H1 (cell line): ENCODE measurements around the gene RPS27. TPM values are rescaled to one million over a fixed set of nuclear protein-coding genes. Genes with fewer than 3 reads are reported as not detected.

Experiments used
- CTCF ChIA-PET: fragments of 300-600 bp; sonication (Branson Sonifier 250); formaldehyde crosslinking; loops from one replicate; lab custom pipeline; 2021; ENCODE audit not compliant: partially characterized antibody; lab: Charles Lee
- POLR2A ChIA-PET: fragments of 300-600 bp; sonication (Branson Sonifier 250); formaldehyde crosslinking; loops from one replicate; lab custom pipeline; 2021; ENCODE audit warnings: inconsistent platforms; ENCODE audit not compliant: partially characterized antibody; lab: Charles Lee
- DNase-seq, 2 experiments: peaks; one replicate each; pipeline versions ENCODE4 v3.0.0 to v3.0.0-alpha.2; 2010 to 2022; ENCODE audit warnings: low spot score in 2 of 2, low read depth in 1 of 2, mixed read lengths in 1 of 2
- FAIRE-seq: peaks from 2 replicates; lab custom pipeline; 2011; peaks lifted over from hg19 to GRCh38; lab: Jason Lieb, UNC
- H2AFZ ChIP-seq: 2 replicates; pipeline ENCODE4 v1.8.1; 2012; ENCODE audit warnings: low read length, inconsistent platforms
- H2AK5ac ChIP-seq: 2 replicates; pipeline ENCODE4 v1.6.1; 2013; ENCODE audit warnings: low read depth, low read length
- H2BK120ac ChIP-seq: replicated peaks from 2 replicates; pipeline ENCODE3; 2013; ENCODE audit warnings: low read depth, low read length, inconsistent platforms
- H2BK12ac ChIP-seq: 2 replicates; pipeline ENCODE4 v1.6.1; 2013; ENCODE audit warnings: low read depth, low read length
- H2BK15ac ChIP-seq: 2 replicates; pipeline ENCODE4 v1.6.1; 2013; ENCODE audit warnings: low read length
- H2BK20ac ChIP-seq: 2 replicates; pipeline ENCODE4 v1.6.1; 2013; ENCODE audit warnings: low read length
- H2BK5ac ChIP-seq: 2 replicates; pipeline ENCODE4 v1.6.1; 2013; ENCODE audit warnings: low read depth, low read length
- H3K14ac ChIP-seq: 2 replicates; pipeline ENCODE4 v1.6.1; 2013; ENCODE audit warnings: inconsistent platforms; ENCODE audit not compliant: insufficient read length
- H3K18ac ChIP-seq: 2 replicates; pipeline ENCODE4 v1.6.1; 2013; ENCODE audit warnings: low read length; ENCODE audit errors: extremely low read depth
- H3K23ac ChIP-seq: 2 replicates; pipeline ENCODE4 v1.6.1; 2013; ENCODE audit warnings: inconsistent platforms; ENCODE audit not compliant: insufficient read length
- H3K23me2 ChIP-seq: 2 replicates; pipeline ENCODE4 v1.6.1; 2013; ENCODE audit warnings: low read depth, low read length
- H3K27ac ChIP-seq: 2 replicates; pipeline ENCODE4 v1.6.1; 2011; ENCODE audit warnings: low read depth, low read length, inconsistent platforms
- H3K27me3 ChIP-seq, 4 experiments: replicated peaks in 1 of 4; 1 replicate in 1 of 4; 2 replicates in 3 of 4; pipeline versions ENCODE4 v1.6.1 to v1.8.1; 2011 to 2013; ENCODE audit warnings: low read length in 3 of 4, mild to moderate bottlenecking in 3 of 4, inconsistent platforms in 2 of 4, mixed read lengths in 2 of 4, moderate library complexity in 1 of 4; ENCODE audit not compliant: control insufficient read depth in 3 of 4, insufficient read depth in 3 of 4; ENCODE audit errors: extremely low read depth in 1 of 4
- H3K36me3 ChIP-seq, 4 experiments: 2 replicates each; pipeline versions ENCODE4 v1.6.1 to v1.8.1; 2011 to 2013; ENCODE audit warnings: mild to moderate bottlenecking in 4 of 4, low read length in 3 of 4, moderate library complexity in 2 of 4, control low read depth in 1 of 4, inconsistent platforms in 1 of 4; ENCODE audit not compliant: insufficient read depth in 4 of 4, control insufficient read depth in 2 of 4
- H3K4ac ChIP-seq: replicated peaks from 2 replicates; pipeline ENCODE3; 2013; ENCODE audit warnings: low read length, low read depth, mixed read lengths, inconsistent platforms; ENCODE audit not compliant: insufficient read length
- H3K4me1 ChIP-seq, 4 experiments: replicated peaks in 1 of 4; 1 replicate in 1 of 4; 2 replicates in 3 of 4; pipeline versions ENCODE4 v1.6.1 to v1.8.1; 2011 to 2013; ENCODE audit warnings: low read length in 3 of 4, inconsistent platforms in 2 of 4, mixed read lengths in 1 of 4; ENCODE audit not compliant: insufficient read depth in 4 of 4, control insufficient read depth in 3 of 4
- H3K4me2 ChIP-seq, 2 experiments: 2 replicates each; pipeline versions ENCODE4 v1.6.1 to v1.8.1; 2011 to 2013; ENCODE audit warnings: low read depth in 2 of 2, low read length in 2 of 2, control low read depth in 1 of 2, inconsistent platforms in 1 of 2, mild to moderate bottlenecking in 1 of 2; ENCODE audit not compliant: insufficient read depth in 1 of 2
- H3K4me3 ChIP-seq, 4 experiments: fragments of 200-600, 300-600 bp in 1 of 4; sonication (generic), shearing (Covaris generic), sonication (Bioruptor Twin) in 1 of 4; 2 replicates each; pipeline versions ENCODE4 v1.5.1 to v1.8.1; 2011 to 2016; ENCODE audit warnings: low read length in 4 of 4, low read depth in 3 of 4, control low read depth in 2 of 4, inconsistent platforms in 2 of 4, mild to moderate bottlenecking in 2 of 4, mixed read lengths in 1 of 4, moderate library complexity in 1 of 4; ENCODE audit not compliant: insufficient read depth in 2 of 4; ENCODE audit errors: extremely low read depth in 1 of 4
- H3K56ac ChIP-seq: replicated peaks from 2 replicates; pipeline ENCODE3; 2013; ENCODE audit warnings: low read depth, mild to moderate bottlenecking, mixed read lengths, low read length, inconsistent platforms; ENCODE audit not compliant: insufficient read length
- H3K79me1 ChIP-seq: 2 replicates; pipeline ENCODE4 v1.6.1; 2013; ENCODE audit warnings: low read depth, low read length, control low read depth
- H3K79me2 ChIP-seq, 2 experiments: 2 replicates each; pipeline versions ENCODE4 v1.6.1 to v1.8.1; 2012 to 2013; ENCODE audit warnings: low read length in 2 of 2, mild to moderate bottlenecking in 2 of 2, inconsistent platforms in 1 of 2; ENCODE audit not compliant: insufficient read depth in 2 of 2, control insufficient read depth in 1 of 2
- H3K9ac ChIP-seq, 4 experiments: replicated peaks in 1 of 4; 1 replicate in 1 of 4; 2 replicates in 3 of 4; pipeline versions ENCODE4 v1.6.1 to v1.8.1; 2011 to 2013; ENCODE audit warnings: low read depth in 3 of 4, low read length in 3 of 4, control low read depth in 2 of 4, mild to moderate bottlenecking in 2 of 4, moderate library complexity in 2 of 4, inconsistent platforms in 1 of 4; ENCODE audit errors: extremely low read depth in 1 of 4
- H3K9me3 ChIP-seq, 2 experiments: 2 replicates each; pipeline versions ENCODE4 v1.6.1 to v1.8.1; 2012 to 2013; ENCODE audit warnings: mild to moderate bottlenecking in 2 of 2, moderate library complexity in 2 of 2, control low read depth in 1 of 2, inconsistent platforms in 1 of 2, low read depth in 1 of 2, low read length in 1 of 2, mixed read lengths in 1 of 2; ENCODE audit not compliant: insufficient read depth in 2 of 2
- H4K20me1 ChIP-seq, 2 experiments: replicated peaks in 1 of 2; 2 replicates each; pipeline versions ENCODE3 to v1.8.1; 2011 to 2013; ENCODE audit warnings: inconsistent platforms in 2 of 2, low read length in 2 of 2, mild to moderate bottlenecking in 1 of 2; ENCODE audit not compliant: insufficient read depth in 2 of 2, control insufficient read depth in 1 of 2
- H4K5ac ChIP-seq: 2 replicates; pipeline ENCODE4 v1.6.1; 2013; ENCODE audit warnings: low read length, low read depth, mixed read lengths, inconsistent platforms; ENCODE audit not compliant: insufficient read length
- H4K8ac ChIP-seq: 2 replicates; pipeline ENCODE4 v1.8.0; 2013; ENCODE audit warnings: mild to moderate bottlenecking, moderate library complexity, low read length, inconsistent platforms; ENCODE audit not compliant: insufficient read depth; ENCODE audit errors: extremely low read depth
- H4K91ac ChIP-seq: replicated peaks from 2 replicates; pipeline ENCODE3; 2013; ENCODE audit warnings: low read length, mixed read lengths, inconsistent platforms; ENCODE audit not compliant: insufficient read length
- BACH1 ChIP-seq: IDR thresholded peaks from 2 replicates; pipeline ENCODE4 v1.6.1; 2012; ENCODE audit warnings: low read length, improper control_type of control experiment
- CTBP2 ChIP-seq: IDR thresholded peaks from 2 replicates; pipeline ENCODE4 v1.7.0; 2011; ENCODE audit warnings: borderline replicate concordance, mild to moderate bottlenecking, moderate library complexity, mixed read lengths, low read length; ENCODE audit not compliant: insufficient read depth, insufficient read length
- SAP30 ChIP-seq: fragments of 300-600 bp; sonication (generic); IDR thresholded peaks from 2 replicates; pipeline ENCODE4 v1.7.1; 2012; ENCODE audit warnings: low read length, moderate library complexity, mild to moderate bottlenecking, inconsistent platforms; ENCODE audit not compliant: insufficient read depth, insufficient replicate concordance
- WGBS, 2 experiments: shearing (Covaris generic) in 1 of 2; methylation state at CpG; one replicate each; pipeline versions ENCODE4 v1.1.6 to v1.1.7; 2013 to 2015; ENCODE audit warnings: low lambda C conversion rate in 2 of 2, mixed read lengths in 2 of 2, inconsistent platforms in 1 of 2, low coverage in 1 of 2, missing lambda C conversion rate in 1 of 2; ENCODE audit not compliant: insufficient replicate concordance in 2 of 2, insufficient coverage in 1 of 2, insufficient read length in 1 of 2; ENCODE audit errors: extremely low coverage in 1 of 2, missing lambda C conversion rate in 1 of 2; 5-methylcytosine and 5-hydroxymethylcytosine counted together
- polyA plus RNA-seq, 7 experiments: library from polyadenylated mRNA; depleted of rRNA in 3 of 7; stranded (reverse) in 5 of 7; unstranded in 2 of 7; fragments of >200 nt in 5 of 7; fragments of 200-250 nt in 2 of 7; gene quantifications; 1 replicate in 5 of 7; 2 replicates in 1 of 7; 4 replicates in 1 of 7; pipeline versions ENCODE4 v1.2.1 to v1.2.3, GENCODE V29; 2011 to 2013; ENCODE audit warnings: missing spikeins in 2 of 7, mixed read lengths in 2 of 7
- total RNA-seq: library from RNA; stranded (reverse); fragmentation: NEBNext Ultra II Directional; extraction: Animal tissue kit (Norgen Biotek cat#: 25700); gene quantifications from 2 replicates; pipeline ENCODE4 v1.2.1, GENCODE V29; 2021

The RPS27 gene
- total and polyA plus RNA-seq, 2 of the 8 experiments (the other 6 are each of a cell fraction or from before 2014, with no cell fraction given) = 1,810 to 3,155 TPM

GRCh38 chr1:154019269-154019668, 28.7 kb downstream of the RPS27 start:
- Histone ChIP-seq H3K9me3 (no peaks in the 10 kb centered on the region), H2BK120ac (no peak overlapping the region), H2BK15ac (no peak overlapping the region), H4K5ac (no peak overlapping the region), H3K56ac (no peak overlapping the region), H3K27me3 (no peaks in the 10 kb centered on the region), H3K79me1 (no peaks in the 10 kb centered on the region), H3K4ac (no peak overlapping the region), H3K36me3 (no peaks in the 10 kb centered on the region), H2AK5ac (no peak overlapping the region), H4K20me1 (no peaks in the 10 kb centered on the region), H4K91ac (no peak overlapping the region), H2BK12ac (no peak overlapping the region), H2BK5ac (no peak overlapping the region), H3K4me2 (no peak overlapping the region), H3K27ac (no peak overlapping the region), H3K79me2 (no peaks in the 10 kb centered on the region), H3K4me1 (no peaks in the 10 kb centered on the region), H2AFZ (no peak overlapping the region), H3K9ac (no peak overlapping the region), H4K8ac (no peak overlapping the region), H2BK20ac (no peak overlapping the region), H3K14ac (no peak overlapping the region), H3K23me2 (no peaks in the 10 kb centered on the region), H3K23ac (no peak overlapping the region), H3K4me3 (no peak overlapping the region), H3K18ac (no peak overlapping the region)
- FAIRE-seq (no peak), DNase-seq (no peak)
- ChIA-PET POLR2A (interaction anchor here (1.0 to 5.3 kb wide), 4 partner anchors 8 to 29 kb away, joined by 3 to 40 read pairs (median 5); partner anchors contain the start of gene RPS27), CTCF (interaction anchor here (0.6 kb wide), 1 partner anchor 213 kb away, joined by 3 read pairs; no protein-coding TSS in a partner anchor)
- no peak for TF ChIP-seq BACH1
- TF ChIP-seq SAP30 = no peak
- no peak for TF ChIP-seq CTBP2
- WGBS, 2 experiments = 92% methylated on average over 4 of the region's 4 CpGs; no CpG with 5 or more reads in 1 of the 2 experiments
